ENCODE data around the gene TMEM168.

- TF ChIP-seq CTCF (conservative IDR thresholded peaks at IDR 0.05 in 1 of 2, IDR thresholded peaks at IDR 0.05 in 1 of 2; ENCODE audit: low read depth in 1 of 2, low read length in 2 of 2): no peak
- no peak for TF ChIP-seq EZH2 (IDR thresholded peaks at IDR 0.05; ENCODE audit: low read length, missing control alignments)
Measured at GRCh38 chr7:112739436-112740180, 50.6 kb downstream of the TMEM168 start.

Data from fibroblast of lung (primary cell).